CD4-positive, alpha-beta T cell treated with Interleukin-6 for 4 hours (primary cell): ENCODE data around the gene HS2ST1.
"Not testable (repeated sequence)": the region's sequence is repeated elsewhere in the genome, so short reads cannot be mapped to it uniquely, and the experiment has no call there.

ENCODE experiments used
- DNase-seq: peaks from one replicate; pipeline ENCODE4 v3.0.0-alpha.2; 2020; ENCODE audit warnings: mixed read lengths

The HS2ST1 gene

DNA sequence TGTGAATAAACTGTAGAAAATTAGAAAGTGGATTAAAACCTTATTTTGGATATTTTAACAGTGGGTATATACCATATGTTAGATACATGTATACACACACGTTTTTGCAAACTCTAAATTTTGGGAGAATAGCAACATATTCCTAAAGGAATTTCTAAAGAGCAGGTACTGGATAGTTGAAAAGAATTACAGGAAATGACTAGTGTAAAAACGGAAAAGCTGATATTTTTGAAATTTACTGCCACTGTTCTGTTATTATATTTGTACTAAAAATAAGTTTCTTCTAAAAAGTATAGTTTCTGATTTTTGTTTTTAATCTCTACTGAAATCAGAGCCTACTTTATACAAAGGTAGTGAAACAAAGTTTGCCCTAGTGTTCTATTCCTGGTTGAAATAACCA, 114.1 kb downstream of the HS2ST1 start:
- DNase-seq, result no peak

DNA sequence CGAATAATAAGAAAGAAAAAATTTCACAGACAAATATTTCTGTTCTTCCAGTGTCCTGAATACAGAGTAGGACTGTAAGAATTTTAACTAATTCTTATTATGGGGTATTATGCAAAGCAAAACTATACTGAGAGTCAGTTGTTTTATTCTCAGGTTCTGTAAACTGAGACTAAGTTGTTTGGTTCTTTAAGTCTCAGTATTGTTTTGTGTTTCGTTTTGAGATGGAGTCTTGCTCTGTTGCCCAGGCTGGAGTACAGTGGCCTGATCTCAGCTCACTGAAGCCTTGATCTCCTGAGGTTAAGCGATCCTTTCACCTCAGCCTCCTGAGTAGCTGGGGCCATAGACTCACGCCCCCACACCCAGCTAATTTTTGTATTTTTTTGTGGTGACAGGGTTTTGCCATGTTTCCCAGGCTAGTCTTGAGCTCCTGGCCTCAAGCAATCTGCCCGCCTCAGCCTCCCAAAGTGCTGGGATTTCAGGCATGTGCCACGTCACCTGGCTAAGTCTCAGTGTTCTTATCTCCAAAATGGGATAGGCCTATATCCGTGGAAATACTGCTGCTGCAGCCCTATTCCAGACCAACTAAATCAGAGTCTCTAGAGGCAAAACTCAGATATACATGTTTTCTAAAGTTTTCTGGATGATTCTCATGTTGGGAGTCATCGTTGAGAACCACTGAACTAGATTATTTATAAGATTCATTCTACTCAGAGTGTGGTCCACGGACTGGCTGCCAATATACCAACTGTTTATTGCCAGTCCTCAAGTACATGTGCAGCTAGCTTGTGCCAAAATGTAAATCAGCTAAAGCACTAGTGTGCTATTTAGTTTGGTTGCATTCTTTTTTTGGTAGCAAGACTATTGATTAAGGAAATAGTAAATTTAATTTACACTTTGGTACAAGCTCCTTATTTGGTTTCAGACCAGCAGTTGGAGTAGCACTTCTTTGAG, 116.6 kb downstream of the HS2ST1 start:
- DNase-seq, result no peak

DNA sequence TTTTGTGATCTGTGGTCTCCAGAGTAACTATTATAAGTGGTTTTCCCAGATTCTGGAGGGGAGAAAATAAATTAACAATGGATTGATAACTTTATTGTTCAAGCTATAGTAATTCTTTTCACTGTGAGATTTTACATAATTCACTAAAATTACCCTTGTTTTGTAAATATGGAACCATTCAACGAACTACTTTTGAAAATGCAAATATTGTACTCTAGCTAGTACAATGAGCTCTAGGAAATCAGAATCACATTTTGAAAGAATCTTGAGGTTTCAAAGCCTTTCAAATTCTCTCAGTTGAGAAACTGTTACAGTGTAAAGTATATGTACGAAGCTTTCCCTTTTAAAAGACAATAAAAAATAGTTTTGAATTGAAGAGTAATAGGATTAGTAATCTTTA, 119.9 kb downstream of the HS2ST1 start:
- DNase-seq, result no peak

DNA sequence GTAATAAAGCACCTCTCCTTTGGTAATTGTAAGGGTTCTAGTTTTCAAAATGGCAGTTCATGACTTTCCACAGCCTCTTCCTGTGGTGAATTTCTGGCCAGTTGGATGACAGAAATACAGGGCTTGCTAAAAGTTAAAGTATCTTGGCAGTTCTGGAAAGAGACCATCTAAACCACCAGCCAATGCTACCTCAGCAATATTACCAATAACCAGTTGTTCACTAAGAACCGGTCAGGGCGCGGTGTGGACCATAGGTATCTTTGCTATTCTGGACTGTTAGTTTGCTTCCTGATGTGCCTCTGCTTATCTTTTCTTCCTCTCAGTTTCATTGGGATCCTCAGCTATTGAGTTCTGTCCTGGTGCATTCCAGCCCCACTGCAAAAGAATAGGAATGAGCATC, 124.7 kb downstream of the HS2ST1 start:
- DNase-seq, result no peak

DNA sequence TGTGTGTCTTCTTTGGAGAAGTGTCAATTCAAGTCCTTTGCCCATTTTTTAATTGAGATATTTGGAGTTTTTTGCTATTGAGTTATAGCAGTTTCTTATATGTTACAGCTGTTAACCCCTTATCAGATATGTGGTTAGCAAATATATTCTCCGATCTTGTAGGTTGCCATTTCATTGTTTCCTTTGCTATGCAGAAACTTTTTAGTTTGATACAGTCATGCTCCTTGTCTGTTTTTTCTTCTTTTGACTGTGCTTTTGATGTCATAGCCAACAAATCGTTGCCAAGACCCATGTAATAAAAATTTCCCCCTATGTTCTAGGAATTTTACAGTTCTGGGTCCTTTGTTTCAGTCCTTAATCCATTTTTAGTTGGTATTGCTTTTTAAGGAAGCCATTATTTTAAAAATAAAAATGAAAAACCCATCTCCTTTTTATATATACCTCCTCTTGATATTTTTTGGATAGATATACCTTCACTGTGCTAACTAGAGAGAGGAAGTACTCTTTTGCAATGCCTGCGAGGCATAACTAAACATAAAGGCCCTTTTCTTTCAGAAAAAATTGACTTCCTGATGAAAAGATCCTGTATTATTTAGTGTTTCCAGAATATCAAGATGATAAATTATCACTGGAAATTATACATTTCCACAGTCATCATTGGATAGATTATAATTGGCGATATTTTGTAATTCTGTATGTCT, 127.8 kb downstream of the HS2ST1 start:
- no peak for DNase-seq

DNA sequence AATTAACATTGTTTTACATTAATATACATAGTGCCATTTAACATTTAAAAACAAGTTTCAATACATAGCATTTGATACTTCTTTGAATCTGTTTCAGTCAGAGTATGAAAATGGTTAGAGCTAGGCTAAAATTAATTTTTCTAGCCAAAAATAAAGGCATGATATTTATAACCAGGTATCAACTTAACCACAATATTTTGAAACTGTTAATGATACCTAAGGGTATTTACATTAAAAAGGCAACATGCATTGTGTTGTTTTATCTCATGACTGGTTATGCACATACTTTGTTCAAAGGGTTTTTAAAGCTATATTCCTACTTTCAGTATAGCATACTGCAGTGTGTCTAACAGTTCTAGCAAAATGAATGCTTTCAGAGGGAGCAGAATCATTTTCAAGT, 130.0 kb downstream of the HS2ST1 start:
- no peak for DNase-seq

DNA sequence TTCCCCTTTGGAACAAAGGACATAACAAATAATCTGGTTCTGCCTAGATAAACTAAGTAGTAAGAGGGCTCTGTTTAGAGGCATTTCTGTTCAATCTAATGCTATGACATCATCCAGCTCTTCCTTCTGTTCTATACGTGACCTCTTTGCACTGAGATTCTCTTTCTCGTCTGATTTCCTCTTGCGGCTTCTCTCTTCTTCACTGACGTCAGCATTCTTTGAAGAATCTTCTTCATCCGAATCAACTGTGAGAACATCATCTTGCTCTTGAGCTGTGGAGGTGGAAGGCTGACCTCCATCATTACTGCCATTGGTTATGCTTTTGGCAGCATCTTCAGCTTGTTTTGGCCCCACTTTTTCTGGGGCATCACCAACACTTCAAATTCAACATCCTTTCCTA, 130.4 kb downstream of the HS2ST1 start:
- DNase-seq, result peak; percentile 4

DNA sequence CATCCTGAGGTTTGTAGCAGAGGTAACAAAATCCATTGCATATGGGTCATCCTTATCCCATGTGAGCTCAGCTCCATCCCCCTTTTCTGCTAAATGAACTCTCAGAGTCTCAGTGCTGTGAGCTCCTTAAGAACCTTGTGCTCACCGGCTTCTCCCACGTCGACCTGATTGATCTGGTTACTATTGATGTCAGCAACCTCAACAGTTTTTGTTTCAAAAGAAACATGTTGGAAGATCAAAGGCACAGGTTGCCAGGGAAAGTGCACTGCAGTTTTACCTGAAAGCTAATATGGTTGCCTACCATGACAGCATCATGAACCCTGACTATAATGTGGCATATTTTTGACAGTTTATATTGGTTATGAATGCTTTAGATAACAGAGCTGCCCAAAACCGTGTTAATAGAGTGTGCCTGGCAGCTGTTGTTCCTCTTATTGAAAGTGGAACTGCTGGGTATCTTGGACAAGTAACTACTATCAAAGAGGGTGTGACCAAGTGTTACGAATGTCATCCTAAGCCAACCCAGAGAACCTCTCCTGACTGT, 131.4 kb downstream of the HS2ST1 start:
- peak; percentile 33 for DNase-seq

DNA sequence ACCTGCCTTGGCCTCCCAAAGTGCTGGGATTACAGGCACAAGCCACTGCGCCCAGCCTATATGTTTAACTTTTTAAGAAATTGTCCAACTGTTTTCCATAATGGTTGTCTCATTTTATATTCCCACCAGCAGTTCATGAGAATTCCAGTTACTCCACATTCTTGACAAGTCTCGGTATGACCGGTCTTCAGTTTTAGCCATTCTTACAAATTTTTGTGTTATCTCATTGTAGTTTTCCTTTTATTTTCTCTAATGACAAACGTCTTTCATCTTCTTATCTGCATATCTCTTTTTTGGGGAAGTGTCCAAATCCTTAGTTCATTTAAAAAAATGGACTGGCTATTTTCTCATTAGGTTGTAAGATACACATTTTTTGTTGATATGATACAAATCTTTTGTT, 132.5 kb downstream of the HS2ST1 start:
- no peak for DNase-seq

DNA sequence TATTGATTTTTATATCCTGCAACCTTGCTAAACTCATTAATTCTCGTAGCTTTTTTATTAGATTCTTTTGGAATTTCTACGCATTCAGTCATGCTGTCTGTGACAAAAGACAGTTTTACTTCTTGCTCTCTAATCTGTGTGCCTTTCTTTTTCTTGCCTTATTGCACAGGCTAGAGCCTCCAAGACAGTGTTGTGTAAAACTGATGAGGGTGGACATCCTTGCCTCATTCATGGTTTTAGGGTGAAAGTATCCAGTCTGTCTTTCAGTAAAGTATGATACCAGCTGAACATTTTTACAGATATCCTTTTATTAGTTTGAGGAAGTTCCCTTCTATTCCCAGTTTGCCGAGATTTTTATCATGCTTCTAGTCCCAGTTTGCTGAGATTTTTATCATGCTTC, 133.8 kb downstream of the HS2ST1 start:
- no peak for DNase-seq

DNA sequence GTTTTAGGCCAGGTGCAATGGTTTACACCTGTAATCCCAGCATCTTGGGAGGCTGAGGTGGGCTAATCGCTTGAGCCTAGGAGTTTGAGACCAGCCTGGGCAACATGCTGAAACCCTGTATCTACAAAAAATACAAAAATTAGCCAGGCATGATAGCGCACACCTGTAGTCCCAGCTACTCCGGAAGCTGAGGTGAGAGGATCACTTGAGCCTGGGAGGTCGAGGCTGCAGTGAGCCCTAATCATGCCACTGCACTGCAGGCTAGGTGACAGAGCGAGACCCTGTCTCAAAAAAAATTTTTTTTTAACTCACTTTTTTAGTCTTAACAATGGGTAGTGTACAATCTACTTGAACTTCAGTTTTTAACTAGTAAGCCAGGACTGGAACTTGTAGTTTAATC, 137.5 kb downstream of the HS2ST1 start:
- no peak for DNase-seq

DNA sequence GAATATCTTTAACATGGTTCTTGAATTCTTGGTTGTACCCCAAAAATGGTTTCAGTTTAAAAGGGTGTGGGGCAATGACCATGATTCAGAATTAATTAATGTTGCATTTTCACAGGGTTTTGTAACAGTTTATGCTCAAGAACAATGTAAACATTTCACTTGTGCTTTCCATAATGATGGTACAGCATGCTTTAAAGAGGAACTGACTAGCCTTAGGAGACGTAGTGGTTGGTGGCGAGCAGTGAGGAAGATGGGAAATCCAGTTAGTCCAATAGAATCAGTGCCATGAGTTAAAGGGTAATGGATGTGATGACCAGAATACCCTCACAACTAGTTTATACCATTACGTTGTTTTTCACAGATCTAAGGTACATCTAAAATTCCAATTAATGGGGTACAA, 138.0 kb downstream of the HS2ST1 start:
- no peak for DNase-seq

DNA sequence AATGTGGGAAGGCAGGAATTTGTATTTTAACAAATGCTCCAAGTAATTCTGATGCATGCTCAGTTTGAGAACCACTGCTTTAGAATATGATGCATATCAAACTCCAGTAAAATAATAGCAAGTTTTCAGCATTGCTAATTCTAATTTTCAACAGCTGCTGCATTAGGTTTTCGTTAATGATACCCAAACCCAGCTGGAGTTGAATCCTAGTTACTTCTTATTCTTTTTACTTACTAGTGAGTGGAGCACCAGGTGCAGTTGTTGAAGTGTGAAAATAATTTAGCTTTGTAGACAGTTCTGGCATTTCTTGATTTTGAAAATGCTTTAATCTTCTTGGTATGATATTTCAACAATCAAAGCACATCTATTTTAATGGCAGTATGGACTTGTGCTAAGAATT, 138.5 kb downstream of the HS2ST1 start:
- no peak for DNase-seq

DNA sequence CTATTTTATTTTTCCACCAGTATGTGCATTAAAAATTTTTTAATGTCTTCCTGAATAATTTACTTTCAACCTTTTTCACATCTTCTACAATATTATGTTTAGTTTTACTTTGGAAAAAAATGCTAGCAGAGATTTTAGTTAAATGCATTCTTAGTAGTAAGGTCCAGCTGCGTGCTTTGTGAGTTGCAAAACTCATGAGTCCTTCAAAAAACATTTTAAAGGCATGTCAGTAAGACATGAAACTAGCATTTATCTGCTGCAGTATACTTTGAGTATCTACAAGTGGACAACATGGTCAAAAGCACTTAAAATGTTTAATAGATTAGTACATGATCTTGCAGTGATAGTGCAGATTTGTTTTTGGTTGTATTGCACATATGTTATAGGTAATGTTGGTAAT, 139.0 kb downstream of the HS2ST1 start:
- DNase-seq, result no peak

DNA sequence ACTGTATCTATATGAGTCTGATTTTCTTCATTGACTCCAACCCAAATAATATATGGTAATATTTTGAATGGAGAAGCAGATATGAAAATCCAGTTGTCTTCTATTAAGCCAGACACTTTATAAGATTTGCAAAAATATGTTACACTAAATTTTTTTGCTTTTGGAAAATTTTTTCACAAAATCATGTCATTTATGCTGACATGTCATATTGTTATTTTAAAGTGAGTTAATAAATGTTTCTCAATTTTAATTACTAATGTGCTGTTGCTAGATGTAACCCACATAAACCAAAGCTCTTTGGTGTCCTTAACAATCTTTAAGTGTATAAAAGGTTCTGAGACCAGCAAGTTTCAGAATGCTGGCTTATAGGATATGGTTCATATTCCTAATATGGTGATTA, 142.5 kb downstream of the HS2ST1 start:
- no peak for DNase-seq

DNA sequence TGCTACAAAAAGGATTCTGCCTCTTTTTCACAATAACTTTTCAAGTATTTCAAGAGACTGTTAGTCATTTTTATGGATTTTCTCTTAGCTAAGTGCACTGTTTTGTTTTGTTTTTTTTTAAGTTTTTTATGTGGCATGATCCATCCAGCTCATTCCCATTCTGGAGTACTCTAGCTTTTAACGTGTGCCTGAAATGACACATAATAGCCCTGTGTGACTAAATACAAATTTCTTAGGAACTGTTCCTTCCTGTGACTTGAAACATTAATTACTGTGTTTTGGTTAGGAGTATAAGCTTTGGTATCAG, 143.9 kb downstream of the HS2ST1 start:
- no peak for DNase-seq

DNA sequence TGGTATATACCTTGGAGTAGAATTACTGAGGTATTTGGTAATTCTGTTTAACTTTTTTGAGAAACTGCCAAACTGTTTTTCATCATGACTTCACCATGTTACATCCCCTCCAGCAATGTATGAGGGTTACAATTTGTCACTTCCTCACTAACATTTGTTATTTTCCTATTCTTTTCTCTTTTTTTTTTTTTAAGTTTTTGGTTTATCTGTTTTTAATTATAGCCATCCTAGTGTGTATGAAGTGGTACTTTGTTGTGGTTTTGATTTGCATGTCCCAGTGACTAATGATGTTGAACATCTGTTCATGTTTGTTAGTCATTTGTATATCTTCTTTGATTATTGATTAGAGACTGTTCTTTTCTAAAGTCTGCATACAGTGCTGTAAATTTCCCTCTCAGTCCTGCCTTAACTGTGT, 147.3 kb downstream of the HS2ST1 start:
- no peak for DNase-seq

DNA sequence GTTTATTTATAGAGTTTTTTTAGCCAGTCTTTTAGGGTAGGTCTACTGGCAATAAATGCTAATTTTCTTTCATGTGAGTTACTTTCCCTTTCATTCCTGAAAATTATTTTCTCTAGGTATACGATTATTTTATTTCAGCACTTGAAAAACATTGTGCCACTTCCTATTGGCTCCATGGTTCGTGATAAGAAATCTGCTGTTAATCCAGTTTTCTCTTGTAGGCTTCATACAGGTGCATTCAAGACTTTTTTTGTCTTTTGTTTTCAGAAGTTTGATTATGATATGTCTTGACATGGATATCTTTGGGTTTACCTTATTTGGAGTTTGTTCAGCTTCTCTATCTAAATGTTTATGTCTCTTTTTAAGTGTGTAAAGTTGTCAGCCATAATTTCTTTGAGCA, 148.3 kb downstream of the HS2ST1 start:
- DNase-seq, result no peak

DNA sequence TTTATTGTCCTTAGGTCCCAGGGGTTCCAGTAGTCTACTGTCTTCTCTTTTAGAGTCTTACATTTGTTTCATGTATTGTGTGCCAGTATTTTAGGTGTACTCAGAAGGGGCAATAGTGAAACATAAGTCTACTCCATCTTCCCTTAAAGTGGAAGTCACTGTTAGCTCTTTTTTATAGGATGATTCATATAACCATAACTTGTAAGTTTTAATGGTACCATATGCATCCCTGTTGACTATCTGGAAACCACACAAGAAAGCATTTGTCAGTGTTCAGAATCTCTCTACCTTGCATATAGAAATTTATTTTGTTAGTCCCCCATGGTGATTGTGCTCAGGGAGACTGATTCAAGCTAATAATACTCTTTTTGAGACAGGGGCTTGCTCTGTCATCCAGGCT, 149.9 kb downstream of the HS2ST1 start:
- no peak for DNase-seq

DNA sequence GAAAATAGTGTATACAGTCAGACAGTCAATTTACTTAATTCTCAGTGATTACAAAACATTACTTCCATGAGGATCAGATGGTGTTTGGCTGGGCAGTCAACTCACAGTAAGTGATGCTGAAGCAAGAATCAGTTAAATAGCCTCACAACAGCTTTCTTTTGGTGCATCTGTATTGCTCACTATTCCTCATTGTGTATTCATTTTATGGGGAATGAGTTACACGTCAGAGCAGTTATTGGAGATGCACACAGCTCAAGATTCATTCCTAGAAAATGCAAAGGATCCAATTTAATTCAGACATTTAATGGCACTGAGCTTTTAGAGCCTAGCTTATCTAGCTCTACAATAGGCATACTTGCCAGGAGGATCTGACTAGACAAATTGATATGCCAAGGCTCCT, 150.6 kb downstream of the HS2ST1 start:
- DNase-seq, result no peak

DNA sequence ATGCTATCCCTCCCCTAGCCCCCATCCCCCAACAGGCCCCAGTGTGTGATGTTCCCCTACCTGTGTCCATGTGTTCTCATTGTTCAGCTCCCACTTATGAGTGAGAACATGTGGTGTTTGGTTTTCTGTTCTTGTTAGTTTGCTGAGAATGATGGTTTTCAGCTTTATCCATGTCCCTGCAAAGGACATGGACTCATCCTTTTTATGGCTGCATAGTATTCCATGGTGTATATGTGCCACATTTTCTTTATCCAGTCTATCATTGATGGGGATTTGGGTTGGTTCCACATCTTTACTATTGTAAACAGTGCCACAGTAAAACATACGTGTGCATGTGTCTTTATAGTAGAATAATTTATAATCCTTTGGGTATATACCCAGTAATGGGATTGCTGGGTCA, 152.3 kb downstream of the HS2ST1 start:
- DNase-seq, result not testable (repeated sequence)

DNA sequence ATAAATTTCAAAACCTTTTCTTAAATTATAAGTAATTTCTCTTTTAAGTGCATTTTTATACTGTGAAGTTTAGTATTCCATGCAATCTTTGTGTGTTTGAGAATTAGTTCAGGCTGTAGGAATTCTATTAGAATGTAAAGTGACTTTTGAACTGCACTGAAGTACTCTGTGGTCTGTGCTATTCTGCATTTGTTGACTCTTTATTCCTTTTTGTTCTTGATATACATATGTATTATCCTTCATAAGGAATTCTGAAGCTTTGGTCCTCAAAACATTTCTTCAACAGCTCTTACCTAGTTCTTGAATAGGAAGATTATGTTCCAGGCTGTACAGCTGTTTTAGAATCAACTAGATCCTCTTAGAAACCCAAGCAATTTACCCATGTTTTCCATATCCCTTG, 158.0 kb downstream of the HS2ST1 start:
- DNase-seq, result no peak

DNA sequence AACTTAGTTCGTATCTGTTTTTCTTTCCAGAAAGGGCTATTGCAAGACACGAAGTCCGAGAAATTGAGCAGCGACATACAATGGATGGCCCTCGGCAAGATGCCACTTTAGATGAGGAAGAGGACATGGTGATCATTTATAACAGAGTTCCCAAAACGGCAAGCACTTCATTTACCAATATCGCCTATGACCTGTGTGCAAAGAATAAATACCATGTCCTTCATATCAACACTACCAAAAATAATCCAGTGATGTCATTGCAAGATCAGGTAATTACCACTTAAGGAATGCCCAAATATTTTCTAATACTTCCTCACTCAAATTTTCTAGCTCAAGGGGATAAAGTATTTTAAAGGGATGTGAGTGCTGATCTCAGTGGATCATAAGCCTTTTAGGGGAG, 158.5 kb downstream of the HS2ST1 start:
- no peak for DNase-seq
